Endothelial cell of umbilical vein (primary cell): ENCODE data around the gene CD37. TPM values are rescaled to one million over a fixed set of nuclear protein-coding genes. Genes with fewer than 3 reads are reported as not detected.

Experiments used
- BruUV-seq: library from RNA; stranded (reverse); fragments of 400-500 nt; replicated peaks from 2 replicates; lab custom pipeline; 2021; lab: Mats Ljungman, UMichigan
- CTCF ChIA-PET: fragments of 300-600, 350-600 bp; sonication (Branson Sonifier 250); formaldehyde crosslinking; loops from one replicate; lab custom pipeline; 2021; ENCODE audit warnings: antibody characterized with exemption, inconsistent platforms; lab: Charles Lee
- POLR2A ChIA-PET: fragments of 300-600, 350-600 bp; sonication (Branson Sonifier 250); formaldehyde crosslinking; loops from one replicate; lab custom pipeline; 2021; ENCODE audit warnings: antibody characterized with exemption, inconsistent platforms; lab: Charles Lee
- DNase-seq: peaks from one replicate; pipeline ENCODE4 v3.0.0-alpha.2; 2011; ENCODE audit warnings: low read depth, low spot score
- FAIRE-seq: peaks from 2 replicates; lab custom pipeline; 2011; peaks lifted over from hg19 to GRCh38; lab: Jason Lieb, UNC
- H2AFZ ChIP-seq: 2 replicates; pipeline ENCODE4 v1.6.0; 2012; ENCODE audit warnings: low read depth, low read length, control low read depth, inconsistent platforms
- H3K27ac ChIP-seq: 2 replicates; pipeline ENCODE4 v1.5.1; 2011; ENCODE audit warnings: low read depth, mild to moderate bottlenecking, control low read depth, low read length, moderate library complexity; ENCODE audit not compliant: insufficient read depth
- H3K27me3 ChIP-seq, 2 experiments: 2 replicates each; pipeline versions ENCODE4 v1.6.0 to v1.6.1; 2011; ENCODE audit warnings: low read length in 2 of 2, mixed read lengths in 1 of 2; ENCODE audit not compliant: control insufficient read depth in 2 of 2, insufficient read depth in 2 of 2
- H3K36me3 ChIP-seq, 2 experiments: 2 replicates in 1 of 2; 3 replicates in 1 of 2; pipeline ENCODE4 v1.5.1; 2011; ENCODE audit warnings: low read length in 2 of 2, mild to moderate bottlenecking in 1 of 2, moderate library complexity in 1 of 2; ENCODE audit not compliant: control insufficient read depth in 2 of 2, insufficient read depth in 2 of 2; ENCODE audit errors: extremely low read depth in 1 of 2
- H3K4me1 ChIP-seq: 3 replicates; pipeline ENCODE4 v1.5.1; 2011; ENCODE audit warnings: mild to moderate bottlenecking, low read length; ENCODE audit not compliant: control insufficient read depth, insufficient read depth; ENCODE audit errors: extremely low read depth
- H3K4me2 ChIP-seq: 2 replicates; pipeline ENCODE4 v1.6.1; 2011; ENCODE audit warnings: low read length, control low read depth, mixed read lengths; ENCODE audit not compliant: insufficient read depth
- H3K4me3 ChIP-seq, 3 experiments: fragments of 200-600 bp in 1 of 3; sonication (generic), shearing (Covaris generic) in 1 of 3; replicated peaks in 1 of 3; 2 replicates each; pipeline ENCODE4 v1.5.1; 2011 to 2016; ENCODE audit warnings: control low read depth in 3 of 3, low read length in 3 of 3, mild to moderate bottlenecking in 2 of 3, inconsistent platforms in 1 of 3, low read depth in 1 of 3, moderate library complexity in 1 of 3; ENCODE audit not compliant: insufficient read depth in 1 of 3
- H3K79me2 ChIP-seq: 2 replicates; pipeline ENCODE4 v1.6.0; 2012; ENCODE audit warnings: low read length, inconsistent platforms; ENCODE audit not compliant: control insufficient read depth, insufficient read depth
- H3K9ac ChIP-seq: replicated peaks from 2 replicates; pipeline ENCODE3; 2011; ENCODE audit warnings: low read length, control low read depth; ENCODE audit not compliant: insufficient read depth; ENCODE audit errors: extremely low read depth
- H3K9me1 ChIP-seq: replicated peaks from 3 replicates; pipeline ENCODE4 v1.6.0; 2011; ENCODE audit warnings: mild to moderate bottlenecking, low read length; ENCODE audit not compliant: control insufficient read depth, insufficient read depth; ENCODE audit errors: extremely low read depth
- H3K9me3 ChIP-seq: replicated peaks from 2 replicates; pipeline ENCODE4 v1.5.1; 2012; ENCODE audit warnings: low read length, inconsistent platforms; ENCODE audit not compliant: control insufficient read depth, insufficient read depth
- H4K20me1 ChIP-seq: replicated peaks from 2 replicates; pipeline ENCODE3; 2011; ENCODE audit warnings: mild to moderate bottlenecking, low read length; ENCODE audit not compliant: control insufficient read depth, insufficient read depth; ENCODE audit errors: extremely low read depth
- CTCF ChIP-seq, 2 donors: IDR thresholded peaks; 1 replicate in 1 of 2; 2 replicates in 1 of 2; pipeline ENCODE4 v1.5.1; 2011; ENCODE audit warnings: low read length in 2 of 2, mild to moderate bottlenecking in 2 of 2, moderate library complexity in 2 of 2, control low read depth in 1 of 2, inconsistent platforms in 1 of 2, low read depth in 1 of 2; ENCODE audit not compliant: insufficient read depth in 1 of 2; ENCODE audit errors: extremely low read depth in 1 of 2
- EZH2 ChIP-seq: IDR thresholded peaks from 2 replicates; pipeline ENCODE4 v1.6.1; 2012; ENCODE audit warnings: borderline replicate concordance, low read depth, mild to moderate bottlenecking, moderate library complexity, low read length, inconsistent platforms; ENCODE audit not compliant: severe bottlenecking
- FOS ChIP-seq: IDR thresholded peaks from 2 replicates; pipeline ENCODE4 v1.6.1; 2011; ENCODE audit warnings: mild to moderate bottlenecking, low read length, moderate library complexity, borderline replicate concordance; ENCODE audit not compliant: insufficient read depth
- GATA2 ChIP-seq: IDR thresholded peaks from 2 replicates; pipeline ENCODE4 v1.7.0; 2011; ENCODE audit warnings: low read depth, mild to moderate bottlenecking, moderate library complexity, mixed read lengths, low read length; ENCODE audit not compliant: insufficient read length, insufficient read depth
- JUN ChIP-seq: IDR thresholded peaks from 2 replicates; pipeline ENCODE4 v1.6.1; 2011; ENCODE audit warnings: borderline replicate concordance, low read depth; ENCODE audit not compliant: insufficient read length, insufficient read depth
- MAX ChIP-seq: IDR thresholded peaks from 2 replicates; pipeline ENCODE4 v1.6.1; 2011; ENCODE audit not compliant: insufficient read depth, insufficient read length
- MYC ChIP-seq: IDR thresholded peaks from one replicate; pipeline ENCODE4 v1.6.1; 2011; ENCODE audit warnings: mild to moderate bottlenecking, low read depth, low read length
- POLR2A ChIP-seq: IDR thresholded peaks from 2 replicates; pipeline ENCODE4 v1.6.1; 2012; ENCODE audit warnings: low read depth, mild to moderate bottlenecking, control low read depth, low read length
- POLR2AphosphoS5 ChIP-seq: IDR thresholded peaks from 2 replicates; pipeline ENCODE4 v1.6.1; 2012; ENCODE audit warnings: low read depth, mild to moderate bottlenecking, control low read depth, low read length, moderate library complexity; ENCODE audit not compliant: insufficient read depth
- dilution Hi-C: fragments of 300-500 bp; cut with MboI; formaldehyde crosslinking; loops from one replicate; pipeline ENCODE4 v1.15.0; 2019; ENCODE audit warnings: low sequenced_read_pairs; ENCODE audit not compliant: extremely low pct_ligation_motif_present
- intact Hi-C: fragments of 100-400 bp; cut with micrococcal nuclease; formaldehyde crosslinking; loops from one replicate; pipeline ENCODE4 v1.10.0; 2022
- polyA plus RNA-seq, 4 experiments: library from polyadenylated mRNA; depleted of rRNA in 3 of 4; stranded (reverse) in 3 of 4; unstranded in 1 of 4; fragments of >200 nt; gene quantifications; 2 replicates each; pipeline versions ENCODE4 v1.2.1 to v1.2.3, GENCODE V29; 2011 to 2012; ENCODE audit warnings: missing spikeins in 1 of 4
- total RNA-seq: library from RNA; stranded (reverse); gene quantifications from 2 replicates; pipeline ENCODE4 v1.2.3, GENCODE V29; 2021

Gene CD37
- total and polyA plus RNA-seq, 2 donors (not counting 3 experiments of a cell fraction or from before 2014, with no cell fraction given) = not detected

- no peak overlapping the region for H3K9ac ChIP-seq
- no peak overlapping the region for H3K27ac ChIP-seq
- no peak overlapping the region for H2AFZ ChIP-seq
- TF ChIP-seq POLR2AphosphoS5 (no peak), CTCF (IDR thresholded peaks at IDR 0.05; ENCODE audit: extremely low read depth in 1 of 2, insufficient read depth in 1 of 2, low read depth in 1 of 2, low read length in 2 of 2) (no peak), JUN (no peak), FOS (no peak), EZH2 (no peak), MYC (no peak), GATA2 (no peak), MAX (no peak), POLR2A (no peak)
- no peak overlapping the region for H3K4me3 ChIP-seq
- H3K27me3 ChIP-seq = no peaks in the 10 kb centered on the region
- H3K9me3 ChIP-seq = no peaks in the 10 kb centered on the region
- H4K20me1 ChIP-seq = no peaks in the 10 kb centered on the region
- no peaks in the 10 kb centered on the region for H3K79me2 ChIP-seq
- dilution Hi-C loops = no loop called here
- no peak for FAIRE-seq
- POLR2A ChIA-PET = no interaction called here
- no peaks in the 10 kb centered on the region for H3K9me1 ChIP-seq
- peaks cover 2 to 4% of the 10 kb centered on the region in 2 experiments for H3K36me3 ChIP-seq
- DNase-seq = no peak
- H3K4me2 ChIP-seq = no peak overlapping the region
- intact Hi-C loops = no loop called here
- CTCF ChIA-PET = interaction anchor here (1.0 kb wide), 1 partner anchor 10 kb away, joined by 3 read pairs; no protein-coding TSS in a partner anchor
- peaks cover 20% of the 10 kb centered on the region for H3K4me1 ChIP-seq
- no TSS peak for BruUV-seq
These were observed 1.5 kb downstream of the CD37 start for GRCh38 chr19:49336482-49337266.
